Heart right ventricle (tissue), 16 donors: ENCODE results near the gene LRRC45. TPM values are rescaled to one million over a fixed set of nuclear protein-coding genes. Genes with fewer than 3 reads are reported as not detected.

Experiments
- ATAC-seq, 8 donors: fragments of 200-7000 bp; cut with Tn5 transposase; one replicate each; pipeline ENCODE4 v1.9.1; 2020; ENCODE audit warnings: mild to moderate bottlenecking in 8 of 8, moderate library complexity in 8 of 8, moderate number of reproducible peaks in 1 of 8
- DNase-seq, 2 donors: peaks; one replicate each; pipeline ENCODE4 v3.0.0-alpha.2; 2020
- H3K27ac ChIP-seq, 10 donors: fragments of 200-600 bp; sonication (generic) in 2 of 10; one replicate each; pipeline versions ENCODE4 v1.5.0 to v1.8.0; 2020 to 2022; ENCODE audit warnings: mild to moderate bottlenecking in 3 of 10
- H3K27me3 ChIP-seq, 7 donors: fragments of 200-600 bp; one replicate each; pipeline ENCODE4 v1.8.0; 2021 to 2022; ENCODE audit warnings: mild to moderate bottlenecking in 2 of 7
- H3K36me3 ChIP-seq, 9 donors: fragments of 200-600 bp; sonication (generic) in 1 of 9; one replicate each; pipeline versions ENCODE4 v1.5.0 to v1.8.0; 2020 to 2022; ENCODE audit warnings: mild to moderate bottlenecking in 2 of 9
- H3K4me1 ChIP-seq, 9 donors: fragments of 200-600 bp; sonication (generic) in 1 of 9; one replicate each; pipeline versions ENCODE4 v1.5.0 to v1.8.0; 2020 to 2022; ENCODE audit warnings: mild to moderate bottlenecking in 4 of 9
- H3K4me3 ChIP-seq, 10 donors: fragments of 200-600 bp; sonication (generic) in 2 of 10; one replicate each; pipeline versions ENCODE4 v1.5.0 to v1.8.0; 2020 to 2022; ENCODE audit warnings: mild to moderate bottlenecking in 7 of 10, moderate library complexity in 2 of 10
- H3K9me3 ChIP-seq, 11 donors: fragments of 200-600 bp in 10 of 11; sonication (generic) in 2 of 11; one replicate each; pipeline versions ENCODE4 v1.5.0 to v1.8.0; 2013 to 2022; ENCODE audit warnings: mild to moderate bottlenecking in 2 of 11, control low read depth in 1 of 11, moderate library complexity in 1 of 11
- CTCF ChIP-seq, 9 donors: fragments of 200-600 bp; sonication (generic) in 2 of 9; IDR thresholded peaks; one replicate each; pipeline versions ENCODE4 v1.5.0 to v1.8.0; 2021 to 2022; ENCODE audit warnings: antibody characterized with exemption in 9 of 9, mild to moderate bottlenecking in 5 of 9, moderate library complexity in 1 of 9
- WGBS, 2 donors: extraction: QIAGEN DNeasy Blood & Tissue Kit; methylation state at CpG; one replicate each; pipeline ENCODE4 v1.1.7; 2013; ENCODE audit warnings: inconsistent platforms in 1 of 2; 5-methylcytosine and 5-hydroxymethylcytosine counted together
- intact Hi-C, 10 donors: fragments of 100-400 bp; cut with DNase I; formaldehyde crosslinking; loops; one replicate each; pipeline versions ENCODE4 v1.11.1 to v1.14.2; 2022
- polyA plus RNA-seq, 2 donors: library from polyadenylated mRNA; stranded (reverse); fragments of 200-250 nt; gene quantifications; one replicate each; pipeline ENCODE4 v1.2.3, GENCODE V29; 2013
- total RNA-seq, 10 donors: library from RNA; stranded (reverse); fragmentation: NEBNext Ultra II Directional in 3 of 10; extraction: Animal tissue kit (Norgen Biotek cat#: 25700) in 3 of 10; gene quantifications; one replicate each; pipeline versions ENCODE4 v1.2.1 to v1.2.4, GENCODE V29; 2021 to 2023
- donor health status: Arrhythmogenic right ventricular cardiomyopathy.
- donor health status: ischemic (EF 13 %, LVEDD 7.1; RV severe dilation, severe dysfunction).
- donor health status: healthy with polysubstance abuse.
- donor health status: DM: no; HTN: yes; CAD: no.
- donor health status: DM: no; HTN: no; CAD: no.
- donor health status: ischemic (EF 25% LVEDD 6.9; RV normal size, moderate dysfunction).
- donor health status: ischemic (EF 25% LVEDD 5.7; RV mildly dilated, moderate dysfunction).
- donor health status: healthy.
- donor health status: DM: yes; HTN: yes; CAD: no.
- donor health status: Ischemic cardiomyopathy.
- donor health status: ischemic (EF 35%, LVEDD 5.7; RV mildly dilated, moderate dysfunction).
- donor health status: nonischemic (EF 11% LVEDD 7.7; RV severe dilation, severe dysfunction).
- donor health status: DM: yes; HTN: yes; CAD: no.
- donor health status: PGD.
- donor health status: ischemic (EF 29% LVEDD 5.4; RV normal size, mild dysfunction).
- donor health status: nonischemic (EF 23%, LVEDD 6.1; RV moderate dilation, normal function).

The LRRC45 gene
- total and polyA plus RNA-seq, 12 donors = 2.2 to 10.4 (median 3.5) TPM

DNA sequence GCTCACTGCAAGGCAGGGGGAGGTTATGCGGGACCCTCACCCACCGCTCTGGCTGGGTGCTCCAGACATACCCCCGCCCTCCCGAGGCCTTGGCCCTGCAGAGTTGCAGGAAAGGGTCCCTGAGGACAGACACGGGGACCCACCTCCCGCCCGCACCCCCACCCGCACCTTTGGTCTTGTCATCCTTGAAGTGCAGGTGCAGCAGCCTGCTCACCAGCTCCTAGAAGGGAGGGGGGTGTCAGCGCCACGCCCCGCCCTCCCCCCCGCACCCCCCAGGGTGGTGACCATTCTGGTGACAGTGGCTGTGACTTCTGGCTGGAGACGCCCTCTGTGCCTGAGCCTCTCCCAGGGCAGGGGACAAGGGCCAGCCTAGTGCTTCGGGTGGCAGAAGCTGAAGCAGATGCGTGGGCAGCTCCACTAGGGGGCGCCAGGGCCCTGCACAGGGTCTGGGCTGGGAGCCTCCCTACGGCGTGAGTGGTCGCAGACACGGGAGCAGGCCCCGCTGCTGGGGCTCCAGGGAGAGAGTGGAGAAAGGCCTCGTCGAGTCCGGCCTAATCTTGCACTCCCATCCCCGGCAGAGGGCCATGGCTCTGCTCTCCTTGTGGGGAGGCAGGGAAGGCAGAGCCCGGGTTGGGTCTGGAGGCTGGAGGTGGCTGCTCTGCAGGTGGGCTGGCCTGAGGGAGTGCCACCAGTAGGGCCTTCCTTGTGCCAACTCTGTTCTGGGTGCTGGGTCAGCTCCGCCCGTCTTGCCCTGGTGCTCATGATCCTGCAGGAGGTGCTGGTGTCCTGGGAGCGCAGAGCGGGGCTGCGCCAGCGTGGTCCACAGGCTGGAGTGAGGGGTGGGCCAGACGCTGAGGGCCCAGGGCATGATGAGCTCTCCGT lies 3.2 kb upstream of the LRRC45 start:
- Histone ChIP-seq H3K36me3 (peaks cover 0 to 26% (median 0%) of the 10 kb centered on the region in 9 donors), H3K27ac (no peak overlapping the region), H3K4me3 (no peak overlapping the region), H3K27me3 (no peaks in the 10 kb centered on the region), H3K4me1 (peaks cover 19 to 34% (median 29%) of the 10 kb centered on the region in 9 donors), H3K9me3 (no peaks in the 10 kb centered on the region)
- WGBS, 2 donors = 66 to 69% methylated on average over 33 to 34 of the region's 34 CpGs
- peak; percentile 59 to 77 (median 68) for TF ChIP-seq CTCF (IDR thresholded peaks at IDR 0.05)
- peak in 1 of 2 donors; percentile 70 for DNase-seq
- intact Hi-C loops = loop anchor here in 6 of 10 donors (2.0 to 5.0 kb wide), 4 partner anchors 58 to 63 kb away; partner anchors contain the start of gene NOTUM (in 4 of the 6)
- no peak for ATAC-seq

DNA sequence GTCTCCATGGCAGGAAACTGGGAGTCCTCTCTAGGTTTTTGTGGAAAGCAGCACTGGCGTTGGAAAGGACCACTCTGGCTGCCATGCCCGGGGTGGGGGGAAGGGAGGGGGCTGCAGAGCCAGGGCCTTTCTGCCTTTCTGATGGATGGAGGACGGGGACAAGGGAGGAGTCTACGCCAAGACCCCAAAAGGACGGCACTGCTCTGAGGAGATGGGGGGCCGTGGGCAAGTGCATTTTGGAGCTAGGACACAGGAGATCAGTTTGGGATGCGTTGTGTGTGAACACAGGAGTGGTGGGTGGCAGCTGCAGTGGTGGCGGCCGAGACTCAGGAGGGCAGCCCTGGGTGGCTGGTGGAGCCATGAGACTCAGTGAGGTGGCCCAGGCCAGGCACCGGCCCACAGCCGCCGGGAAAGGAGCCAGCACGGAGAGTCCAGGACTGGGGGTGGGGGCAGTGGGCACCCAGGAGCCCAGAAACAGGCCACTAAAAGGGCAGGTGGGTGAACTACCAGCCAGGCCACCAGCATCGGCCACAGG lies 2.5 kb upstream of the LRRC45 start:
- H3K27ac ChIP-seq = no peak overlapping the region
- WGBS, 2 donors = 84% methylated on average over 14 of the region's 14 CpGs
- H3K4me3 ChIP-seq = no peak overlapping the region
- no peak for DNase-seq
- H3K4me1 ChIP-seq = peaks cover 19 to 34% (median 29%) of the 10 kb centered on the region in 9 donors
- intact Hi-C loops = loop anchor here in 8 of 10 donors (1.0 to 2.0 kb wide), 3 partner anchors 60 to 62 kb away; partner anchors contain the start of gene NOTUM (in 3 of the 8)
- peaks cover 0 to 26% (median 0%) of the 10 kb centered on the region in 9 donors for H3K36me3 ChIP-seq
- no peaks in the 10 kb centered on the region for H3K27me3 ChIP-seq
- no peak for ATAC-seq
- H3K9me3 ChIP-seq = no peaks in the 10 kb centered on the region
- TF ChIP-seq CTCF (IDR thresholded peaks at IDR 0.05) = no peak

- intact Hi-C loops = loop anchor here in 8 of 10 donors (1.0 to 2.0 kb wide), 3 partner anchors 61 to 63 kb away; partner anchors contain the start of gene NOTUM (in 3 of the 8)
- Histone ChIP-seq H3K27me3 (no peaks in the 10 kb centered on the region), H3K9me3 (no peaks in the 10 kb centered on the region), H3K27ac (peak overlapping the region in 1 of 10 donors; percentile 87), H3K4me3 (peak overlapping the region in 6 of 10 donors; percentile 75 to 100 (median 94)), H3K36me3 (peaks cover 0 to 26% (median 0%) of the 10 kb centered on the region in 9 donors), H3K4me1 (peaks cover 19 to 34% (median 29%) of the 10 kb centered on the region in 9 donors)
- DNase-seq = peak; percentile 62 to 71
- peak in 5 of 8 donors; percentile 2 to 28 (median 15) for ATAC-seq
- WGBS, 2 donors = 49 to 52% methylated on average over 25 of the region's 25 CpGs
- peak; percentile 47 to 75 (median 67) for TF ChIP-seq CTCF (IDR thresholded peaks at IDR 0.05)
These were observed 1.8 kb upstream of the LRRC45 start for GRCh38 chr17:82021107-82021899.
